GM18873 (cell line): Measurements from ENCODE around the gene ACSL4.
"Not testable (repeated sequence)": the region's sequence is repeated elsewhere in the genome, so short reads cannot be mapped to it uniquely, and the experiment has no call there.

Experiments
- ATAC-seq: cut with Tn5 transposase; IDR thresholded peaks from one replicate; pipeline ENCODE4 v1.9.1; 2021; ENCODE audit warnings: mild to moderate bottlenecking, moderate library complexity, moderate number of reproducible peaks; ENCODE audit not compliant: unreplicated experiment, low FRiP score

ACSL4 gene

DNA sequence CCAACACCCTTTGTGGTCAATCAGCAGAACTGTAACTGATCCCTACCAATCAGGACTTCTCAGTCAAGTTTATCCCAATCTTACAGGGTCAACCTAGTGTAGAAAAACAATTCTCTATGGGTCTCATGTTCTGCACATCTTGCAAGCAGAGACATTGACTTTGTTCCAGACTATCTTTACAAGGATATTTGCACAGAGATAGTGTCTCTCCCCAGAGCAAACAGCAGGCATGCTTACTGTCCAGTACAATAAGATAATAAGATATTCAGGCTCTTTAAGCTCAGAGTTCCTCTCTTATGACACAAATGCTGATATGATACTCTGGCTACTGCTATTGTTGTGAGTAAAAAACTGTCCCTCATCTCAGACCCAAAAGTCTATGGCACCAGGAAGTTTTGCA lies 53.2 kb downstream of the ACSL4 start:
- ATAC-seq, result no peak

- no peak for ATAC-seq
Measured at GRCh38 chrX:109672239-109672638, 60.8 kb downstream of the ACSL4 start.

- not testable (repeated sequence) for ATAC-seq
Measured at GRCh38 chrX:109671170-109671569, 61.9 kb downstream of the ACSL4 start.

DNA sequence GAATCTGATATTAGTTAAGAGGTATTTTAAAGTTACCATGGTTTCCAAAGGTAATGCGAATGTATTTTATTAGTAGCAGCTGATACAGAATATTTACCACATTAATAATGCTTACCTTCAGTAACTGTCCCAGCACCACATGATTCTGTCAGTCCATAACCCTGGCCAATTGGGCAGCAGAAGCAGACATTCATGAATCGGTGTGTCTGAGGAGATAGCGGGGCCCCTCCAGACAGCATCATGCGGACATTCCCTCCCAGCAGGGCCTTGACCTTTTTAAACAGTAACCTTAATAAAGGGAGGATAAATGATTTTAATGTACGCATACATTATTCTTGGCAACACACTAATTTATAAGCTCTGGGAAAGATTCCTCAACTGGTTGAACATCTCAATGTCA lies 65.1 kb downstream of the ACSL4 start:
- no peak for ATAC-seq

GRCh38 chrX:109660435-109661143 lies 72.5 kb downstream of the ACSL4 start:
- ATAC-seq, result no peak

DNA sequence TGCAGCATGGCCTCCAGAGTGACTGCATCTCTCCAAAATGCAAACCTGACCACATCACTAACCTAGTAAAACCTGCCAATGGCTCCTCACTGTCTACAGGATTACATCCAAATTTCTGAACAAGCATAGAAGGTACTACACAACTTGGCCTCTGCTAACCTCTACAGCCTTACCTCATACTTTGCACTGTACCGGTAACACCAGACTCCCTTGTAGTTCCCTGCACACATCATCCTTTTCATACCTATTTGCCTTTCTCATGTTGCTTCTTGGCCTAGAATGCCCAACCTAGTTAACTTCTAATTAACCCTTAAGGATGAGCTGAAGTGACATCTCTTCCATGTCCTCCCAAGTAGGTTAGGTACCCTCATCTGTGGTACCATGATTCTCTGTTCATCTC lies 74.7 kb downstream of the ACSL4 start:
- no peak for ATAC-seq

DNA sequence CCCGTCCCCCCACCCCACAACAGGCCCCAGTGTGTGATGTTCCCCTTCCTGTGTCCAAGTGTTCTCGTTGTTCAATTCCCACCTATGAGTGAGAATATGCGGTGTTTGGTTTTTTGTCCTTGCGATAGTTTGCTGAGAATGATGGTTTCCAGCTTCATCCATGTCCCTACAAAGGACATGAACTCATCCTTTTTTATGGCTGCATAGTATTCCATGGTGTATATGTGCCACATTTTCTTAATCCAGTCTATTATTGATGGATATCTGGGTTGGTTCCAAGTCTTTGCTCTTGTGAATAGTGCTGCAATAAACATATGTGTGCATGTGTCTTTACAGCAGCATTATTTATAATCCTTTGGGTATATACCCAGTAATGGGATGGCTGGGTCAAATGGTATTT lies 75.7 kb downstream of the ACSL4 start:
- ATAC-seq, result not testable (repeated sequence)

- no peak for ATAC-seq
Measured at GRCh38 chrX:109656774-109657173, 76.3 kb downstream of the ACSL4 start.

GRCh38 chrX:109655502-109656201 lies 77.4 kb downstream of the ACSL4 start:
- ATAC-seq, result no peak

DNA sequence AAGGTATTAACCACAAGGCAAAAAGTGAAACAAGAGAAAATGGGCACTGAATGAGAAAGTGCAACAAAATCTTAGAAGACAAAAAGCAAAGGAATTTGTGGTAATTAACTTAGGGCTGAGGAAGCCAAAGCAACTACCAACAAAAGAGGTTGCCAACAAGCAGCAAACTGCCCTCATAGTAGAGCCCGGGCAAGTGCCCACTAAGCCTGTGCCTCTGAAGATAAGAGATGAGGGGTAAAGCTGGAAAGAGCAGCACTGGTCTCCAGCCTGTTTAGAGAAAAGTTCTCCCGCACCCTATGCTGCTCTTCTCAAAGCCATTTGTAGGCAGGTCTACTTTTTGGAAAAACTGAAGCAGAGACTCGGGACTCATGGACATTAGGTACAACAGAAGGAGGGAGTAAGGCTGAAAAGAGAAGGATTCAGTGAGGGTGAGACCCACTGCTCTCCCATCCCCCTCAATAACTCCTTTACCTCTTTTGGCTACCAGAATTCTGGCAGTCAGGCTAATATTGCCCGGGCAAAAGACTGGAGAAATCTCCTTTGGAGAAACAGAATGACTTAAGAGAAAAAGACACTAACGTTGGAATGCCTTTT lies 78.4 kb downstream of the ACSL4 start:
- ATAC-seq, result no peak

GRCh38 chrX:109644671-109645070 lies 88.4 kb downstream of the ACSL4 start:
- ATAC-seq, result not testable (repeated sequence)

DNA sequence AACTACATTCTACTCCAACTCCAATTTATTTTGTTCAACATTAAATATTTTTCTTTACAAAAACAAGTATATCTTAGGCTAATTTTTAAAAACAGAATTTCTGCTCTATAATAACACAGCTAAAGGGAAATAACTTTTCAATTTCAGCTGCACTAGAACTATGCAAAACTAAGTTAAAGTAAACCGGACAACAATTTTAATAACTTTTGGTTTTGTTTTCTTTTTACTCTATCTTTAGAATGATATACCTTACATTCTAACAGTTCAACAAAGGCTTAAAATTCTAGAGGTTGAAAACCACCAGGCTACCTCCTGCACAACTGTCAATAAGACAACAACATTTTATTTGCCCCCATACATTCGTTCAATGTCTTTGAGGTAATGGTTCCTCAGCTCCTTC lies 89.4 kb downstream of the ACSL4 start:
- no peak for ATAC-seq

- ATAC-seq, result no peak
Measured at GRCh38 chrX:109638158-109638557, 94.9 kb downstream of the ACSL4 start.

DNA sequence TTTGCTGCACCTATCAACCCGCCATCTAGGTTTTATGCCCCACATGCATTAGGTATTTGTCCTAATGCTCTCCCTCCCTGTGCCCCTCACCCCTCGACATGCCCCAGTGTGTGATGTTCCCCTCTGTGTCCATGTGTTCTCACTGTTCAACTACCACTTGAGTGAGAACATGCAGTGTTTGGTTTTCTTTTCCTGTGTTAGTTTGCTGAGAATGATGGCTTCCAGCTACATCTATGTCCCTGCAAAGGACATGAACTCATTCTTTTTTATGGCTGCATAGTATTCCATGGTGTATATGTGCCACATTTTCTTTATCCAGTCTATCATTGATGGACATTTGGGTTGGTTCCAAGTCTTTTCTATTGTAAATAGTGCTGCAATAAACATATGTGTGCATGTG lies 95.6 kb downstream of the ACSL4 start:
- ATAC-seq, result not testable (repeated sequence)

GRCh38 chrX:109635146-109635545 lies 97.9 kb downstream of the ACSL4 start:
- no peak for ATAC-seq

GRCh38 chrX:109632906-109633504 lies 100.1 kb downstream of the ACSL4 start:
- ATAC-seq, result no peak

- ATAC-seq, result no peak
Measured at GRCh38 chrX:109629310-109629709, 103.7 kb downstream of the ACSL4 start.

- no peak for ATAC-seq
Measured at GRCh38 chrX:109626637-109627036, 106.4 kb downstream of the ACSL4 start.

DNA sequence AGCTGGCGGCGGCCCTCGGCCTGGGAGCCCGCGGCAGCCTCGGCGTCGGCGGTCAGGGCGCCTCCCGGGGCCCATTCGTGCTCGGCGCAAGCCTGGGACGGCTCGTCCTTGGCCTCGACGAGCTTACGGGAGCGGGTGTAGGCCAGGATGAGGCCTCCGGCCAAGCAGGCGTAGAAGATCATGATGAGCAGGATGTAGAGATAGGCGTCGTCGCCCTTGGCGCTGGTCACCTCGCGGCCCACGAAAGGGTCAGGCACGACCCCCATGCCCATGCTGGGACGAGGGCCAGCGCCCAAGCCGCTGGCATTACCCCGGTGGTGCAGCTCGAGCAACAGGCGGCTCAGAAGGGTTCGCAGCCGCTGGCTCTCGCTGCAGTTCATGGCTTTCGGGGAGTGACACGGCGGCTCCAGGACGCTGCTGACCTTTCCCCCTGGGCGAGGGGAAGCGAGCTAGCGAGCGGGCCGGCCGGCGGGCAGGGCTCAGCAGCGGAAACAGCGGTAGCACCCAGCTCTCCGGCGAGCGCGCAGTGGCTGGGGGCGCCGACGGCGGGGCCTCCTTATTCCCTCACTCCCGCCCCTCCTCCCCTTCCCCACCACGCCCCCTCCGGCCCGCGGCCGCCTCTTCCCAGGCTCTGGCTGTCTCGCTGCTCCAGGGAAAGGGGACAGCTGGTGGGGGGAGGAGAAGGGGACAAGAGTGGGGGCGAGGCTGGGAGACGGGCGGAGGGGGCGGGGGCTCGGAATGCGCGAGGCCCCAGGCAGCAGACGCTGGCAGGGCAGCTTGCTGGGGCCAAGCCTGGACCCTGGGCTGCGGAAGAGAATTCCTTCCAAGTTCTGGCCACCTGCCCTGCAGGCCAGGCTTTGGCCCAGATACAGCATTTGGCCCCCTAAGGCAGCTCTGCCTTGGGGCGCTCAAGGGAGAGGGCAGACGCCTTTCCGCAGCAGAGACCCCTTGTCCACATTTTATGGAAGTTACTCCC lies 108.1 kb downstream of the ACSL4 start, which contains the start of gene KCNE5:
KCNE5 (minus strand) TSS at position 532 of the 976 bp plus-strand sequence; CDS start at position 380, 152 bp downstream.
- ATAC-seq, result no peak

- no peak for ATAC-seq
Measured at GRCh38 chrX:109623997-109624396, 109.1 kb downstream of the ACSL4 start.
